ENCODE measurements around the gene NAA40. TPM values are rescaled to one million over a fixed set of nuclear protein-coding genes. Genes with fewer than 3 reads are reported as not detected.

The NAA40 gene
- total RNA-seq (2014; rRNA removed; shearing (Covaris generic)) (24.6 and 26.8 TPM in 2 replicates), polyA plus RNA-seq (2016; fragmentation: Nextera tagmentation; extraction: Ambion mirVana) (10.1 and 12.1 TPM in 2 replicates)
- long read RNA-seq, full-length matches to known transcripts: 5 of 8 reads
- long read RNA-seq, partial matches to known transcripts: 2 of 8 reads
- long read RNA-seq, other reads (novel, unspliced or antisense): 1 of 8 reads

DNA sequence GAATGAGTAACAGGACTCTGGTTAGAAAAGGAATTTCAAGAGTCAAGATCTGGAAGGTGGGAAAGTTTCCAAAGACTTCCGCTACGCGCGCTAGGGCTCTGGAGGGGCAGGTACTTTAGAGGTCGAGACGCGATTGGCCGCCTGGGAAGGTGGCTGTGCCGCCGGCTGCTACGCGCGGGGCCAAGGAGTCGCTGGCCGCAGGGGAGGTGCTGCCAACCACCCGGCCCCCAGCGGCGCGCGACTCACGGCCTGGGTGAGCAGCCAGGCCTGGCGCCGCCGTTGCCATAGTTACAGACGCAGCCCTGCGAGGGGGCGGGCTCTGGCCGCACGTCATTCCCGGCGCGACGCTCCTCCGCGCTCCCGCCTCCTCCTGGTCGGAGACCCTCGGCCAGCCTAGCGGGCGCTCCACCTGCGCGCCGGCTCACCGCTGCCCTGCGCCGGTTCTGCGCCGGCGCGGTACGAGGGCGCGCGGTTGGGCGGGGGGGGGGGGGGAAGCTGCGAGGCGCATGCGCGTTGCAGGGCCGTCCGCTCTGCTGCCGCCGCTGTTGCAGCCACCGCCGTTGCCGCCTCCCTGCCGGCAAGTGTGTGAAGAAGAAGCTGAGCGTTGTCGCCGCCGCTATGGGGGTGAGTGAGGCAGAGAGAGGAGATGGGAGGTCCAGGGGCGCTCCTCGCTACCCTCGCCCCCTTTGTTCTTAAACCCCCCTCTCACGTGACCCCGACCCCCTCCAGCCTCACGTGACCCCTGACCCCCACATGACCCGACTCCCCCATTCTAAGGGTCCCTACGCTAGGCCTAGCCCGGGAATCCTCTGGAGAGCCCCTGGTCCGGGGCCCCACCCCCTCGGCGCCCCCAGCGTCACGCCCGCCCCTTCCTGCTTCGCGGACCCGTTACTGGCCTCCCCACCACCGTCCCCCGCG lies at the start of gene NAA40:
Gene NAA40 (plus strand): TSS at position 524 of the 918 bp plus-strand sequence. CDS start 95 bp downstream, at position 619.
- Mint-ChIP-seq H3K9me3 (no peaks in the 10 kb centered on the region), H3K27me3 (ENCODE audit: insufficient read depth, low read depth, poor library complexity) (peaks cover 18% of the 10 kb centered on the region), H3K36me3 (ENCODE audit: low read depth) (no peaks in the 10 kb centered on the region; the same call in 2 of the 3 replicates), H3K4me1 (peaks cover 14% of the 10 kb centered on the region), H3K4me3 (peak within 1 kb of the TSS; percentile 81), H3K27ac (peak within 1 kb of the TSS; percentile 87)
- H3K4me1 ChIP-seq (ENCODE audit: insufficient read depth): peaks cover 8% of the 10 kb centered on the region
- peaks cover 25% of the 10 kb centered on the region for H4K20me1 ChIP-seq (replicated peaks; ENCODE audit: insufficient read depth)
- no peaks in the 10 kb centered on the region for H3K27me3 ChIP-seq (ENCODE audit: insufficient read depth)
- H3K36me3 ChIP-seq (ENCODE audit: insufficient read depth): no peaks in the 10 kb centered on the region
- TF ChIP-seq ZNF114 (CRISPR knock-in tag; IDR thresholded peaks at IDR 0.05) (no peak), POLR2AphosphoS5 (IDR thresholded peaks at IDR 0.05; ENCODE audit: low read depth) (no peak; the same call in 1 of the 2 replicates), STAT1 (IDR thresholded peaks at IDR 0.05; ENCODE audit: unreplicated experiment) (no peak), CREB1 (CRISPR knock-in tag; IDR thresholded peaks at IDR 0.05; ENCODE audit: low read depth) (peak; percentile 98), ZNF331 (CRISPR knock-in tag; IDR thresholded peaks at IDR 0.05; ENCODE audit: low read depth) (no peak), EZH2phosphoT487 (IDR thresholded peaks at IDR 0.05; ENCODE audit: unreplicated experiment) (no peak), JUNB (IDR thresholded peaks at IDR 0.05; ENCODE audit: unreplicated experiment) (no peak), EZH2 (IDR thresholded peaks at IDR 0.05; ENCODE audit: low read depth, unreplicated experiment) (no peak)
- TF ChIP-seq, protein P1, sequence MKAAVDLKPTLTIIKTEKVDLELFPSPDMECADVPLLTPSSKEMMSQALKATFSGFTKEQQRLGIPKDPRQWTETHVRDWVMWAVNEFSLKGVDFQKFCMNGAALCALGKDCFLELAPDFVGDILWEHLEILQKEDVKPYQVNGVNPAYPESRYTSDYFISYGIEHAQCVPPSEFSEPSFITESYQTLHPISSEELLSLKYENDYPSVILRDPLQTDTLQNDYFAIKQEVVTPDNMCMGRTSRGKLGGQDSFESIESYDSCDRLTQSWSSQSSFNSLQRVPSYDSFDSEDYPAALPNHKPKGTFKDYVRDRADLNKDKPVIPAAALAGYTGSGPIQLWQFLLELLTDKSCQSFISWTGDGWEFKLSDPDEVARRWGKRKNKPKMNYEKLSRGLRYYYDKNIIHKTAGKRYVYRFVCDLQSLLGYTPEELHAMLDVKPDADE (IDR thresholded peaks at IDR 0.05): no peak
- TF ChIP-seq, protein P2, sequence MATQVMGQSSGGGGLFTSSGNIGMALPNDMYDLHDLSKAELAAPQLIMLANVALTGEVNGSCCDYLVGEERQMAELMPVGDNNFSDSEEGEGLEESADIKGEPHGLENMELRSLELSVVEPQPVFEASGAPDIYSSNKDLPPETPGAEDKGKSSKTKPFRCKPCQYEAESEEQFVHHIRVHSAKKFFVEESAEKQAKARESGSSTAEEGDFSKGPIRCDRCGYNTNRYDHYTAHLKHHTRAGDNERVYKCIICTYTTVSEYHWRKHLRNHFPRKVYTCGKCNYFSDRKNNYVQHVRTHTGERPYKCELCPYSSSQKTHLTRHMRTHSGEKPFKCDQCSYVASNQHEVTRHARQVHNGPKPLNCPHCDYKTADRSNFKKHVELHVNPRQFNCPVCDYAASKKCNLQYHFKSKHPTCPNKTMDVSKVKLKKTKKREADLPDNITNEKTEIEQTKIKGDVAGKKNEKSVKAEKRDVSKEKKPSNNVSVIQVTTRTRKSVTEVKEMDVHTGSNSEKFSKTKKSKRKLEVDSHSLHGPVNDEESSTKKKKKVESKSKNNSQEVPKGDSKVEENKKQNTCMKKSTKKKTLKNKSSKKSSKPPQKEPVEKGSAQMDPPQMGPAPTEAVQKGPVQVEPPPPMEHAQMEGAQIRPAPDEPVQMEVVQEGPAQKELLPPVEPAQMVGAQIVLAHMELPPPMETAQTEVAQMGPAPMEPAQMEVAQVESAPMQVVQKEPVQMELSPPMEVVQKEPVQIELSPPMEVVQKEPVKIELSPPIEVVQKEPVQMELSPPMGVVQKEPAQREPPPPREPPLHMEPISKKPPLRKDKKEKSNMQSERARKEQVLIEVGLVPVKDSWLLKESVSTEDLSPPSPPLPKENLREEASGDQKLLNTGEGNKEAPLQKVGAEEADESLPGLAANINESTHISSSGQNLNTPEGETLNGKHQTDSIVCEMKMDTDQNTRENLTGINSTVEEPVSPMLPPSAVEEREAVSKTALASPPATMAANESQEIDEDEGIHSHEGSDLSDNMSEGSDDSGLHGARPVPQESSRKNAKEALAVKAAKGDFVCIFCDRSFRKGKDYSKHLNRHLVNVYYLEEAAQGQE (IDR thresholded peaks at IDR 0.05; ENCODE audit: unreplicated experiment): peak; percentile 13
- TF ChIP-seq, protein P3, sequence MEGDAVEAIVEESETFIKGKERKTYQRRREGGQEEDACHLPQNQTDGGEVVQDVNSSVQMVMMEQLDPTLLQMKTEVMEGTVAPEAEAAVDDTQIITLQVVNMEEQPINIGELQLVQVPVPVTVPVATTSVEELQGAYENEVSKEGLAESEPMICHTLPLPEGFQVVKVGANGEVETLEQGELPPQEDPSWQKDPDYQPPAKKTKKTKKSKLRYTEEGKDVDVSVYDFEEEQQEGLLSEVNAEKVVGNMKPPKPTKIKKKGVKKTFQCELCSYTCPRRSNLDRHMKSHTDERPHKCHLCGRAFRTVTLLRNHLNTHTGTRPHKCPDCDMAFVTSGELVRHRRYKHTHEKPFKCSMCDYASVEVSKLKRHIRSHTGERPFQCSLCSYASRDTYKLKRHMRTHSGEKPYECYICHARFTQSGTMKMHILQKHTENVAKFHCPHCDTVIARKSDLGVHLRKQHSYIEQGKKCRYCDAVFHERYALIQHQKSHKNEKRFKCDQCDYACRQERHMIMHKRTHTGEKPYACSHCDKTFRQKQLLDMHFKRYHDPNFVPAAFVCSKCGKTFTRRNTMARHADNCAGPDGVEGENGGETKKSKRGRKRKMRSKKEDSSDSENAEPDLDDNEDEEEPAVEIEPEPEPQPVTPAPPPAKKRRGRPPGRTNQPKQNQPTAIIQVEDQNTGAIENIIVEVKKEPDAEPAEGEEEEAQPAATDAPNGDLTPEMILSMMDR (conservative IDR thresholded peaks at IDR 0.05; ENCODE audit: low read depth in 2 of 2): no peak
- peak within 1 kb of the TSS; percentile 95 for H3K27ac ChIP-seq (ENCODE audit: low read depth)
- H2AFZ ChIP-seq: peak within 1 kb of the TSS; percentile 97
- H3K4me2 ChIP-seq: peak within 1 kb of the TSS; percentile 96
- H3K9me2 ChIP-seq (ENCODE audit: insufficient read depth): no peaks in the 10 kb centered on the region
- peak; percentile 89 for ATAC-seq
- peaks cover 46% of the 10 kb centered on the region for H3K79me2 ChIP-seq (replicated peaks; ENCODE audit: insufficient read depth)
- H3K4me3 ChIP-seq: peak within 1 kb of the TSS; percentile 76
- peak; percentile 96 for DNase-seq (ENCODE audit: low spot score)
- H3F3A ChIP-seq (replicated peaks; ENCODE audit: low read depth): peaks cover 23% of the 10 kb centered on the region

All from GM23338 (cell line).